Fibroblast of upper back skin (primary cell): ENCODE results near the gene ADTRP.

Experiments
- DNase-seq: peaks from one replicate; pipeline ENCODE4 v3.0.0-alpha.2; 2013

Gene ADTRP

GRCh38 chr6:11754625-11755271 is 23.9 kb downstream of the ADTRP start:
- DNase-seq: peak; percentile 51

- DNase-seq: no peak
These were observed 24.8 kb downstream of the ADTRP start for GRCh38 chr6:11753798-11754197.

- DNase-seq: peak; percentile 81
These were observed 26.2 kb downstream of the ADTRP start for GRCh38 chr6:11752360-11752759.

GRCh38 chr6:11750682-11751081 is 27.9 kb downstream of the ADTRP start:
- no peak for DNase-seq

- DNase-seq: no peak
These were observed 29.9 kb downstream of the ADTRP start for GRCh38 chr6:11748591-11749210.

GRCh38 chr6:11747021-11747420 is 31.6 kb downstream of the ADTRP start:
- no peak for DNase-seq

DNA sequence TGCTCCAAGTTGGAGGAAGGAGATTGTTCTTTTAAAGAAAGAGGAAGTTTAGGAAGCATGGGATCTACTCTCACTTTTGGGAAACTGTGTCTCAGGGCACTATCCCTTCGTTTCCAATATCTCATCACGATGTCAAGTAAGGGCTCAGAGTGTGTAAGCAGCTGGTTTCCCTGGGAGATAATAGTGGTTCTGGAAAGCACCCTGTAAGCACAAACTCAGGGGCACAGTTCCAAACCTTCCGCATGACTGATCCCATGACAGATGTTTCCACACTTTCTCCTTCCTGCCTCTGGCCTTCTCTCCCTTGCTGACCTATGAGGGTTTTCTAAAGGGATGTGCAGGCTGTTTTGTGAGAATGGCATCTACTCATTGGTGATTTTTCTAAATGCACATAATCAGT is 33.9 kb downstream of the ADTRP start:
- DNase-seq: peak; percentile 57

DNA sequence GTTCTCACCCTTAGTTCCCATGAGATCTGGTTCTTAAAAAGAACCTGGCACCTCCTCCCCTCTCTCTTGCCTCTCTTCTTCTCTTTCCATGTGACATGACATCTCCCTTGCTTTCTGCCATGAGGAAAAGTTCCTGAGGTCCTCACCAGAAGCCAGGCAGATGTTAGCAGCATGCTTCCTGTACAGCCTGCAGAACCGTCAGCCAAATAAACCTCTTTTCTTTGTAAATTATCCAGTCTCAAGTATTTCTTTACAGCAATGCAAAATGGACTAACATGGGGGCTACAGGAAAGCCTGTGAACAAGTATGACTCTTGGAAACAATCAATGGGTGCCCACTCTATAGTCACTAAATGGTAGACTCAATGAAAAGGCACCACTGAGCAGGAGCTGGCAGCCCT is 34.5 kb downstream of the ADTRP start:
- no peak for DNase-seq

- no peak for DNase-seq
These were observed 37.7 kb downstream of the ADTRP start for GRCh38 chr6:11740875-11741274.

- no peak for DNase-seq
These were observed 39.8 kb downstream of the ADTRP start for GRCh38 chr6:11738661-11739375.

DNA sequence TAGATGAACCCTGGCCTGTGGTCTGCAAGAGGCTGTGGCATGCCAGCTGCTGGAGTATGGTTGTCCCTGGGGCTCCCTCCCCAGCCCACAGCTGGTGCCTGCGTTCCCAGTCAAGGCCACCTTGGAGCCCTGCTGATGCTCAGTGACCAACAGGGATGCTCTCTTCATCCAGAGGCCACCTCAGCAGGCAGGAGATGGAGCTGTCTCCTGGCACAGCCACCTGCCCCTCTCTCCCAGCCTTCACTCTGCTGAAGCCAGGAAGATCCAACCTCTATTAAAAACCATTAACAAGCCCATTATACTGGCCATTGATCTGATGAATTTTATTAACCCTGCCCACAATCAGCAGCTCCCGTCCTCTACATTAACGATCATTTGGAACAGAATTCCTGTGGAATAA is 40.4 kb downstream of the ADTRP start:
- DNase-seq: no peak

DNA sequence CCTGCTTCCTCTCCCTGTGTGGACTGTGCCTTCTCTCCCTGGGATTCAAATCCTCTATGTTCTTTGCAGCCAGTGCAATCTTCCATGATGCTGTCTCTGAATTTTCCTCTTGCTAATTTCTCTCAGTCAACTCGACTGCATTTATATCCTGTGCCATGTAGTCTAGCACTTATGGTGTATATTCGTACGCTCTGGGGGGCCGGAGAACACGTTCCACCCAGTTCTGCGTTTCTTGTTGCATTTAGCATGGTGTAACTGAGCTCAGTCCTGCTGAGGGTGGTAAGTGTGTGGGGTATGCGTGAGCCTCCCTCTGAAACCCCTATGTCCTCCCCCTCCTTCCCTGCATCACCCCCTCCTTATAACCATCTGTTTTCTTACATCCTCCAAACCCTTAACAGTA is 42.0 kb downstream of the ADTRP start:
- no peak for DNase-seq

DNA sequence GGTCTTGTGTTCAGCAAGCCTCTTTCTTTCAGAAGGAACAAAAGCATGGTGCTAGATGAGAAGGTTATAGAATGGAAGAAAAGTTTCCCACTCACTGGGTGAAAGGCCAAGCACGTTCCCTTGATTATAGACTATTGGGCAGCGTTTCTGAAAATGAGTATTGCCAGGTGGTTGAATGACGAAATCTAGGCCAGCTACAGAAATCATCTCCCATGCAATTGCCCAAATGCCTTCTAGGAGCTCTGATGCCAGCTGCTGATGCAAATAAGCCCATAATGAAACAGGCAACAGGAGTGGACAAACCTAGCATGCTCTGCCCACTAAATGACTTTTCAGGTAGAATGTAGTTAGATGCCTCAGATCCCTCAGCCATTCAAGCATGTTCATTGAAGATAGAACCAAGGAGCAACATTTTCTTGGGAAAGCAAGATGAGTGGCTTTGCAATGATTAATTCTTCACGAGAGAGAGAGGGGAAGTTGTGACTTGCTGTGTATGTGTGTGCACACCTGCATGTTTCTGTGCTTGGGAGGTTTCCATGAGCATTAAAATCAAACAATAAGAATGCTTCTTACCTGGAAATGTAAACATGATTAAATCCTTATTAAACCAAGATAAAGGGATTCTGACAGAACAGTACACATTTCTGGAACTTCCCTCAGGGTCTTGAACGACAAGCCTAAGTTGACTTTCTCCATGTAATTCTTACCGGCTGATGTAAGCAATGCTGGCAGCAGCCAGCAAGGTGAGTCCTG is 43.6 kb downstream of the ADTRP start:
- DNase-seq: no peak

- DNase-seq: peak; percentile 64
These were observed 46.5 kb downstream of the ADTRP start for GRCh38 chr6:11732036-11732631.

DNA sequence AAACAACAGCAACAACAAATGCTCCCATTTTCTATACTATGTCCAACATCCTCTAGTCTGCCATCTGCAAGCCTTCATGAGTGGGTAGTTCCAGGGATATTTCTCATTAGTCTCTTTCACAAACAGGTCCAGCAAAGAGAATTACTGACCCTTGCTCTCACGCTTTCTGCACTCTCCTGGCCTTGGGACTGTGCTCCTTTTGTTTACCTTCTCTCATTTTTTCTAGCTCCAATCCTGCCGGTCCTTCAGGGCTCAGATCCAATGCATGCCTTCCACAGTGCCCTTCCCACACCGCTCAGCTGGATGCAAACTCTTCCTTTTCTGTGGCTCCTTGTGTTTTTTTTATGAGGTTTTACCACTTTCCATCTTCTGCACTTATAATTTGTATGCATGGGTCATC is 47.2 kb downstream of the ADTRP start:
- no peak for DNase-seq

DNA sequence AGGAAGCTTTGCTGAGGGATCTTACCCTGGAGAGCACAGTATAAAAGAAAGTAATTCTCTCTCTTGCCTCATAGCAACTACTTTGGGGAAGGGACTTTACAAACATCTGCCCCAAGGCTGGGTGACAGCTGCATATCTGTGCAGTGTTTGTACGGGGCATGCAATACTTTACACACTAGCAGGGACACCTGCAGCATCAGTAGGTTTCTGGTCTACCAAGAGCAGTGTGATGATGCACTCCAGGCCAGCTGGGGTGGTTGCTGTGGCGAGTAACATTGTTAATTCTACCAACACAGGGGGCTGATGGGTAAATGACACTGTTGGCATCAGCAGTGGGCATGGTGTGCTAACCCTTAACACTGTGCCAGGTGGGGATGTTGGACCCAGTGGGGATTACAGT is 48.0 kb downstream of the ADTRP start:
- DNase-seq: no peak

DNA sequence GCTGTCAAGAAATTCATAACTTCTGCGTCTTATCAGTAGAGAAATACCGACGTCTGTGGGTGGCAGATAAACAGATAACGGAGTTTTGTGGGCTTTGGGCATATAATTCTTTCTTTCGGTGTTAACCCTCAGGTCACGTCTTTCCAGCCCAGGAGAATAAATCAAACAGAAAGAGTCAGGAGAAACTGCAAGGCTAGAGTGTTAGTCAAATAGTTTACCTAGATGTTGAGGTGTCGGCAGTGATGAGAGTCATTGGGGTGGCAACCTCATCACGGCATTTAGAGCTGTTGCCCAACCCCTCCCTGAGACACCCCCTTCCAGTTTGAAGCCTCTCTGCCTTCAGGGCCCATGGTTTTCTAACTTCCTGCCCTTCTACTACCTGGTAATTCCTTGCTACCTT is 49.5 kb downstream of the ADTRP start:
- no peak for DNase-seq

DNA sequence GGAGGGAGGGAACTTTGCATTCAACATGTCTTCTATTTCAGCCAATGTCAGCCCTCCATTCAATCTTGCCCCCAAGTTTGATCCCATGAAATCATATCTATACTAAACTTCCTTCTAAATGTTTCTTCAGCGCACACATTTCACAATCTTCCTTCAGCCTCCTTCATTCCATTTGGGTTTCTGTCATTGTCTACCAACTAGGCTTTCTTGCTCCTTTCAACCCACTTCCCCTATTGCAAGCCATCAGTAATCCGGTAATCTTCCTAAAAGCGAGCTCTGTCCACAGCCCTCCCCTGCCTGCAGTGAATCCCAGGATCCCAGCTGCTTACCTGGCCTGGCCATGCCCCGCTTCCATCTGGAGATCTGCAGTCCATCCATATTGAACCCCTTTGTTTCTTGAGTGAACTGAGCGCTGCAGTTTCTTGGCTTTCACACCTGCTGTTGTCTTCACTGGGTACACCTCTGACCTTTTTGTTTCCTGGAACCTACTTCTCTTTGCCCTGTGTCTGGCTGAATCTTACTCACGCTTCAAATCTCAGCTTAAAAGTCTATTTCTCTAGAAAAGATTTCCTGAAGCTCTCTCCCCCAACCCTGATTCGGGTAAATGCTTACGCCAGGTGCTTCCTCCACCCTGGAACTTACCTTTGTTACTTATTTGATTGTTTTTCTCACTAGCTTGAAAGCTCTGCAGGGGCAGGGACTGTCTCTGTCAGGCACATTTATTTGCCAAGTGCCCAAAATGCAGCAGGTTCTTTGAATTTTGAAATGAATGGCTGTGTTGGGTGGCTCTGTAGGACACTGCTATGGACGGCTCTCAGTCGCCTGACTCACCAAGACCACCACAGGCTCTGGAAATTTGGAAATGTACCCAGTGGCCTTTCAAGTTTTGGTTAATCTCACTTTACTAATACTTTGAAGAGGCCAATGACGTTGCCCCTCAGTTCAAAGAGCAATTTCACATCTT is 50.3 kb downstream of the ADTRP start:
- DNase-seq: no peak

- DNase-seq: no peak
These were observed 51.1 kb downstream of the ADTRP start for GRCh38 chr6:11727346-11727997.

DNA sequence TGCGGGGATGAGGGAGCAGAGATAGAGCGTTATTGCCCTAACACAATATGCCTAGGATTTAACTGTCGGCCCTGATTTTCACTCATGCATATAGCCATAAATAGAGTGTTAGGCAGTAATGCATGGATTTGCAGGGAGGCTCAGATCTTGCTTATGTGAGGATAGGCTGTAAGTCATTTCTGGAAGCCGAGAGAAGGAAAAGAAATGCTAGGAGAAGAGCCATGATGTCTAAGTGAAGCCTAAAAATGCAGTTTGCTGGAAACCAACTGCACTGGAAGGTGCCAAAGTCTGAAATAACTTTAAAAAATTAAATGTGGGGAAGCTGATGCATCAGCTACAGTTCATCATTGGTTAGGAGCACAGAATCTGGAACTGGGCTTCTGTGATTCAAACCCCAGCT is 54.3 kb downstream of the ADTRP start:
- no peak for DNase-seq
